Progenitor cell of endocrine pancreas (in vitro differentiated cells): ENCODE results near the gene GALNT15. TPM values are rescaled to one million over a fixed set of nuclear protein-coding genes. Genes with fewer than 3 reads are reported as not detected.

Experiments used
- DNase-seq: peaks from one replicate; pipeline ENCODE4 v3.0.0; 2021; ENCODE audit warnings: low spot score; ENCODE audit not compliant: unreplicated experiment
- H3K27ac Mint-ChIP-seq: 2 replicates; pipeline ENCODE4 v1.8.0; 2021; ENCODE audit warnings: mild to moderate bottlenecking, moderate library complexity, mixed read lengths
- H3K27me3 Mint-ChIP-seq: 2 replicates; pipeline ENCODE4 v1.8.0; 2021; ENCODE audit warnings: mixed read lengths
- H3K36me3 Mint-ChIP-seq: 2 replicates; pipeline ENCODE4 v1.8.0; 2022; ENCODE audit warnings: mixed read lengths; ENCODE audit not compliant: insufficient read depth
- H3K4me1 Mint-ChIP-seq: 2 replicates; pipeline ENCODE4 v1.8.0; 2021; ENCODE audit warnings: low read depth, mixed read lengths
- H3K4me3 Mint-ChIP-seq: 2 replicates; pipeline ENCODE4 v1.8.0; 2021; ENCODE audit warnings: low read depth, mild to moderate bottlenecking, moderate library complexity, mixed read lengths
- H3K9me3 Mint-ChIP-seq: 2 replicates; pipeline ENCODE4 v1.8.0; 2021; ENCODE audit warnings: low read depth, mixed read lengths
- total RNA-seq: library from RNA; stranded (reverse); gene quantifications from 2 replicates; pipeline ENCODE4 v1.2.1, GENCODE V29; 2021
- TF ChIP-seq, protein P1 (sequence below): fragments of 200-600 bp; sonication (generic); IDR thresholded peaks from one replicate; pipeline ENCODE4 v1.5.0; 2021; ENCODE audit warnings: antibody characterized with exemption, mild to moderate bottlenecking; ENCODE audit not compliant: unreplicated experiment

Gene GALNT15
- total RNA-seq, 1 donor from 2014 or later = 0.46 TPM

DNA sequence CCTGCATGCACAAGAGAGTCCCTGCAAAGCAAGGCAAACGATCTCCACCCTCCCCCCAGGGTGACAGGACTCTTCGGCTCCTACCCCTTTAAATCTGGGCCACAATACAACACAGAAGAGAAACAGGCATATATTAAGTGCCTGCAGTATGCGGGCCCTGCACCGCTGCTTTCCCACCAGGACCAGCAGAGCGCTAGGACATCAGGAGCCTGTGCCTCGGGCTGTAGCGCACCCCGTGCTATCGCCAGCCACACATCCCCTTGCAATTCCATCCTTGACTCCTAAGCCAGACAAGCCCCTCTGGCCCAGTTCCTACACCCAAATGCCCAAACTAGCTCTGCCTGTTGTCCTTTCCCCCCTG, 4.1 kb downstream of the GALNT15 start:
- no peaks in the 10 kb centered on the region for H3K4me1 Mint-ChIP-seq
- no peak overlapping the region for H3K27ac Mint-ChIP-seq
- H3K4me3 Mint-ChIP-seq = no peak overlapping the region
- DNase-seq = no peak
- no peaks in the 10 kb centered on the region for H3K36me3 Mint-ChIP-seq
- H3K9me3 Mint-ChIP-seq = no peaks in the 10 kb centered on the region
- H3K27me3 Mint-ChIP-seq = peaks cover 42% of the 10 kb centered on the region
- TF ChIP-seq, protein P1, sequence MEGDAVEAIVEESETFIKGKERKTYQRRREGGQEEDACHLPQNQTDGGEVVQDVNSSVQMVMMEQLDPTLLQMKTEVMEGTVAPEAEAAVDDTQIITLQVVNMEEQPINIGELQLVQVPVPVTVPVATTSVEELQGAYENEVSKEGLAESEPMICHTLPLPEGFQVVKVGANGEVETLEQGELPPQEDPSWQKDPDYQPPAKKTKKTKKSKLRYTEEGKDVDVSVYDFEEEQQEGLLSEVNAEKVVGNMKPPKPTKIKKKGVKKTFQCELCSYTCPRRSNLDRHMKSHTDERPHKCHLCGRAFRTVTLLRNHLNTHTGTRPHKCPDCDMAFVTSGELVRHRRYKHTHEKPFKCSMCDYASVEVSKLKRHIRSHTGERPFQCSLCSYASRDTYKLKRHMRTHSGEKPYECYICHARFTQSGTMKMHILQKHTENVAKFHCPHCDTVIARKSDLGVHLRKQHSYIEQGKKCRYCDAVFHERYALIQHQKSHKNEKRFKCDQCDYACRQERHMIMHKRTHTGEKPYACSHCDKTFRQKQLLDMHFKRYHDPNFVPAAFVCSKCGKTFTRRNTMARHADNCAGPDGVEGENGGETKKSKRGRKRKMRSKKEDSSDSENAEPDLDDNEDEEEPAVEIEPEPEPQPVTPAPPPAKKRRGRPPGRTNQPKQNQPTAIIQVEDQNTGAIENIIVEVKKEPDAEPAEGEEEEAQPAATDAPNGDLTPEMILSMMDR = no peak

DNA sequence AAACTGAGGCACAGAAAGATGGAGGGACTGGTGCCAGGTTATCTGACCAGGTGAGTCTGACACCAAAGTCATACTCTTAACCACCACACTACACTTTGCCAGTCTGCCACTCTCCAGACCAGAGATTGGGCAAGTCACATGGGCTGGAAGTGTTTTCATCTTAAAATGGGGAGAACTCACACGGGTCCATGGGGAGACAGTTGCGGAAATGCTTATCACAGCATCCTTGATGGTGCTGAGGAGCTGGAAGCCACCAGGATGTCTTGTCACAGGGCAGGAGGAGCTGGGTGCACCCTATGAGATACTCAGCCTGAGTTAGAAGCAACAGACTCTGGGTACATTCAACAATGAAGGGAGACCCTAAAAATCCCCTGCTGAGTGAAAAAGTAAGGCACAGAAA, 4.8 kb downstream of the GALNT15 start:
- H3K27me3 Mint-ChIP-seq = peaks cover 37% of the 10 kb centered on the region
- no peak overlapping the region for H3K27ac Mint-ChIP-seq
- TF ChIP-seq, protein P1 = no peak

DNA sequence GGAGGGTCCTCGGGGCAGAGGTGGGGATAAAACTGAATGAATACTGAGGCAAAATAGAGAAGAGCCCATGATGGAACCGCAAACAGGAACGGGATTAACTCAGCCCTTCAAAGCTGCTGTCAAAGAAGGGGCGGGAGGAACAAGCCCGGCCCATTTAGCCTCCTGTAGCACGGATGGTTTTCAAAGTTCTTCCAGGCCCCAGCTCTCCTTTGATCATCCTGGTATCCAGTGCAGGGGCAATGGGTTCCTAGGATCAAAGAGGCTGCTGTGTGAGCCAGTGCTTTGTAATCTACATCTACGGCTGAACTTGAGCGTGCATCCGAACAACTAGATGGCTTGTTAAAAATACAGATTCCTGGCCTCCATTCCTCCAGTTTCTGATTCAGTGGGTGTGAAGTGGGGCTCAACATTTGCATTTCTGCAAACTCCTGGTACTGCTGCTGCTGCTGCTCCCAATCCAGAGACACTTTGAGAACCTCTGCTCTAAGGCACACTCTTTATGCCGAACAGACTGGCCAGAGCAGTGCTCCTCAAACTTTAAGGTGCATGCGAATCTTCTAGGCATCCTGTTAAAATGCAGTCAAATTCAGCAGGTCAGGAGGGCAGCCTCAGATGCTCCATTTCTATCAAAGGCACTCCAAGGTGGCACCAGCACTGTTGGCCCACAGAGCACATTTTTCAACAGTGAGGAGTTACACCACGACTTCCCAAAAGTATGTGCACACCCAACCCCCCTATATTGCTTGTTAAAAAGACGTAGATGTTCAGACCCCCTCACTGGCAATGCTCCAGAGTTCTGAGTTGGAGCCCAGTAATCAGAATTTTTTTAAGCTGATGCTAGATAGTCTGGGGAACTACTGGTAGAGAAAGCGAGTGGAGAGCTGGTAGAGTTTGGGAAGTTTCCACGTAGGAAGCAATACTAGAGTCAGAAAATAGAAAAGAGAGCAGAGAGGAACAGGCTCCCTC, 5.6 kb downstream of the GALNT15 start:
- DNase-seq = no peak
- Mint-ChIP-seq H3K27me3 (peaks cover 32% of the 10 kb centered on the region), H3K9me3 (no peaks in the 10 kb centered on the region), H3K4me1 (no peaks in the 10 kb centered on the region), H3K36me3 (no peaks in the 10 kb centered on the region), H3K4me3 (no peak overlapping the region), H3K27ac (no peak overlapping the region)
- TF ChIP-seq, protein P1 = no peak

More for the DNA sequence above, 4.8 kb downstream of the GALNT15 start:
- no peaks in the 10 kb centered on the region for H3K4me1 Mint-ChIP-seq
- no peak overlapping the region for H3K4me3 Mint-ChIP-seq
- no peaks in the 10 kb centered on the region for H3K36me3 Mint-ChIP-seq
- DNase-seq = no peak
- H3K9me3 Mint-ChIP-seq = no peaks in the 10 kb centered on the region

DNA sequence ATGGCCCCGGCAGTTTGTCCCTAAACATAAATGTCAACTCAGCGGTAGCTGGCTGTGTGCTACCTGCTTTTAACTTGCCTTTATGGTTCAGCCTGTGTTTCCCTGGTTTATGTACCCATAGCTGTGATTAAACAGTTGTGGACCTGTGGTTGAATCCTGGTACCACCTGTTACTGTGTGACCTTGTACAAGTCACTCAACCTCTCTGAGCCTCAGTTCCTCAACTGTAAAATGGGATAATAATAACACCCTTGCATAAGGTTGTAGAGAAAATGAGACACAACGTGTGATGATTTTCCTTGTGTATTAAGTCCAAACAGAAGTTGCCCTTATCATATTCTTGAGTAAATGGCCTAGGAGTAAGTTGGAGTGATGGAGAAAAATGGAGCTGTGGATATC, 6.3 kb downstream of the GALNT15 start:
- no peaks in the 10 kb centered on the region for H3K4me1 Mint-ChIP-seq
- no peak for DNase-seq
- TF ChIP-seq, protein P1 = no peak
- H3K27ac Mint-ChIP-seq = no peak overlapping the region
- H3K9me3 Mint-ChIP-seq = no peaks in the 10 kb centered on the region
- peaks cover 34% of the 10 kb centered on the region for H3K27me3 Mint-ChIP-seq
- no peaks in the 10 kb centered on the region for H3K36me3 Mint-ChIP-seq
- H3K4me3 Mint-ChIP-seq = no peak overlapping the region

DNA sequence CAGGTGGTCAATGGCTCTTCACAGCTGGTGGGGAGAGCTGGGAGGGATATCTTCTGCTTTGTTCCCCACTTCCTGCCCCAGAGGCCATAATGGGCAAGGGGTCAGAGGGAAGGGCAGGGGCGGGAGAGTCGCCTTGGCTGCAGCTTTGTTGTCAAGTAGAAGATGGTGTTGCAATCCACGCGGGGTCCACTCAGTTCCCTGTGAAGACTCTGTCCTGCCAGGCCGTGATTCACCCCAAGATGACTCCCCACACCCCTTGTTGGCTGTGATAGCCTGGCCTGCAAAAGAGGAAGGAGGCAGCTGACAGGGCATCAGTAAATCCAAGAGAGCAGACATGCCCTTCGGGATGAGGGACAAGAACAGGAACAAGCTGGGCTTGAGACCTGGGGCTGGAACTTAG, 6.9 kb downstream of the GALNT15 start:
- Mint-ChIP-seq H3K27me3 (peaks cover 28% of the 10 kb centered on the region), H3K4me3 (no peak overlapping the region), H3K9me3 (no peaks in the 10 kb centered on the region), H3K4me1 (no peaks in the 10 kb centered on the region), H3K36me3 (no peaks in the 10 kb centered on the region), H3K27ac (no peak overlapping the region)
- DNase-seq = no peak
- TF ChIP-seq, protein P1 = no peak
